AG04449 (cell line): ENCODE results near the gene CRNKL1.
A peak's percentile ranks its signal among the peaks of the same experiment; 100 is the strongest.
"Not testable (repeated sequence)": the region's sequence is repeated elsewhere in the genome, so short reads cannot be mapped to it uniquely, and the experiment has no call there.

Experiments used
- CTCF ChIA-PET: fragments of 350-600 bp; formaldehyde crosslinking; extraction: SDS; loops from one replicate; lab custom pipeline; 2021; ENCODE audit warnings: antibody characterized with exemption; lab: Yijun Ruan, JAX
- POLR2A ChIA-PET: fragments of 400-600, 350-600 bp; formaldehyde crosslinking; extraction: SDS; loops from one replicate; lab custom pipeline; 2020; ENCODE audit warnings: antibody characterized with exemption, inconsistent platforms; lab: Yijun Ruan, JAX
- DNase-seq: peaks from one replicate; pipeline ENCODE4 v3.0.0-alpha.2; 2010; ENCODE audit warnings: low read depth, low spot score
- H3K4me3 ChIP-seq: 2 replicates; pipeline ENCODE4 v1.5.1; 2011; ENCODE audit warnings: low read depth, mild to moderate bottlenecking, control low read depth, low read length
- CTCF ChIP-seq: IDR thresholded peaks from one replicate; pipeline ENCODE4 v1.5.1; 2011; ENCODE audit warnings: mild to moderate bottlenecking, moderate library complexity, low read length, control low read depth, inconsistent platforms; ENCODE audit not compliant: insufficient read depth; ENCODE audit errors: missing control alignments

CRNKL1 gene

GRCh38 chr20:20012541-20012940 is 39.7 kb downstream of the CRNKL1 start:
- DNase-seq, result no peak
- H3K4me3 ChIP-seq, result no peak overlapping the region
- ChIA-PET CTCF (interaction anchor here (0.7 to 1.7 kb wide), 4 partner anchors 227 to 319 kb away, joined by 3 to 7 read pairs (median 5); no protein-coding TSS in a partner anchor), POLR2A (no interaction called here)
- TF ChIP-seq CTCF, result no peak

GRCh38 chr20:20010639-20011500 is 41.4 kb downstream of the CRNKL1 start:
- no peak for DNase-seq
- no peak for TF ChIP-seq CTCF
- ChIA-PET POLR2A (interaction anchor here (0.9 kb wide), 1 partner anchor 224 kb away, joined by 3 read pairs; no protein-coding TSS in a partner anchor), CTCF (interaction anchor here (0.6 to 4.8 kb wide), 4 partner anchors 9 to 225 kb away, joined by 3 to 23 read pairs (median 5); no protein-coding TSS in a partner anchor)
- H3K4me3 ChIP-seq, result peak overlapping the region; percentile 36

GRCh38 chr20:20009784-20010253 is 42.4 kb downstream of the CRNKL1 start:
- CTCF ChIA-PET, result interaction anchor here (0.7 to 4.8 kb wide), 5 partner anchors 8 to 224 kb away, joined by 3 to 23 read pairs (median 3); no protein-coding TSS in a partner anchor

GRCh38 chr20:20005342-20005741 is 46.9 kb downstream of the CRNKL1 start:
- POLR2A ChIA-PET, result no interaction called here
- H3K4me3 ChIP-seq, result no peak overlapping the region
- CTCF ChIA-PET, result interaction anchor here (1.1 to 3.7 kb wide), 5 partner anchors 8 to 221 kb away, joined by 3 to 19 read pairs (median 12); partner anchors contain the start of gene NAA20
- no peak for TF ChIP-seq CTCF
- no peak for DNase-seq

More at GRCh38 chr20:20009784-20010253, 42.4 kb downstream of the CRNKL1 start:
- POLR2A ChIA-PET, result interaction anchor here (0.9 kb wide), 1 partner anchor 223 kb away, joined by 3 read pairs; no protein-coding TSS in a partner anchor
- no peak overlapping the region for H3K4me3 ChIP-seq
- no peak for DNase-seq
- no peak for TF ChIP-seq CTCF

GRCh38 chr20:20003955-20004322 is 48.3 kb downstream of the CRNKL1 start:
- H3K4me3 ChIP-seq, POLR2A ChIA-PET, DNase-seq: not testable (repeated sequence)
- CTCF ChIA-PET, result interaction anchor here (0.8 to 2.9 kb wide), 4 partner anchors 10 to 219 kb away, joined by 3 to 16 read pairs (median 10); partner anchors contain the start of gene NAA20

GRCh38 chr20:20003031-20003954 is 49.0 kb downstream of the CRNKL1 start:
- POLR2A ChIA-PET, result no interaction called here
- TF ChIP-seq CTCF, result no peak
- no peak overlapping the region for H3K4me3 ChIP-seq
- DNase-seq, result no peak
- CTCF ChIA-PET, result interaction anchor here (1.1 to 2.9 kb wide), 5 partner anchors 9 to 219 kb away, joined by 4 to 16 read pairs (median 8); partner anchors contain the start of gene NAA20
